GM06990 (cell line): ENCODE measurements around the gene QRFPR.
A peak's percentile ranks its signal among the peaks of the same experiment; 100 is the strongest.

Source experiments
- DNase-seq: peaks from one replicate; pipeline ENCODE4 v3.0.0-alpha.2; 2011; ENCODE audit not compliant: insufficient read length; ENCODE audit errors: extremely low read depth
- H3K27me3 ChIP-seq: replicated peaks from 2 replicates; pipeline ENCODE4 v1.6.0; 2011; ENCODE audit warnings: low read length; ENCODE audit not compliant: control insufficient read depth, insufficient read depth
- H3K36me3 ChIP-seq: 2 replicates; pipeline ENCODE4 v1.5.1; 2011; ENCODE audit warnings: low read length; ENCODE audit not compliant: control insufficient read depth, insufficient read depth
- H3K4me3 ChIP-seq: replicated peaks from 2 replicates; pipeline ENCODE4 v1.5.1; 2011; ENCODE audit warnings: low read depth, mild to moderate bottlenecking, control low read depth, low read length
- TF ChIP-seq, protein P1 (sequence below): IDR thresholded peaks from 2 replicates; pipeline ENCODE4 v1.5.1; 2011; ENCODE audit warnings: low read length, control low read depth, mild to moderate bottlenecking, inconsistent platforms; ENCODE audit not compliant: insufficient read depth, poor library complexity, severe bottlenecking

QRFPR gene

DNA sequence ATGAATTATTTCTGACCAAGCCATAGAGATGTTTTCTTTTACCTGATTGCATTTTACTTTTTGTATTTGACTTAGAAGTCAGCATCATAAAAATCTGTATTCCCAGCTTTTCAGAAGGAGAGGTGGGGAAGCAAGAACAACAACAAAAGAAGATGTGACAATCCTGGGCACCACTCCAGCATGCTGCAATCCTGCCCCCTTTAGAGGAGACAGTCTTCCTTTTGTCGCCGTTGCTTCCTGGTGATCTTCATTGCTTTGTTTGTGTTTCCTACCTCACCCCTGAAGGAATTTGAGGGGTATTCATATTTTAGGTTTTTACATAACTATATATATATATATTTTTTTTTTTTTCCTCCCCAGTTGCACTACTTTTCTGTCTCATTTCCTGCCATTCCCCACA, 3.7 kb downstream of the QRFPR start:
- no peak for DNase-seq
- Histone ChIP-seq H3K36me3 (no peaks in the 10 kb centered on the region), H3K4me3 (no peak overlapping the region), H3K27me3 (no peaks in the 10 kb centered on the region)
- TF ChIP-seq, protein P1, sequence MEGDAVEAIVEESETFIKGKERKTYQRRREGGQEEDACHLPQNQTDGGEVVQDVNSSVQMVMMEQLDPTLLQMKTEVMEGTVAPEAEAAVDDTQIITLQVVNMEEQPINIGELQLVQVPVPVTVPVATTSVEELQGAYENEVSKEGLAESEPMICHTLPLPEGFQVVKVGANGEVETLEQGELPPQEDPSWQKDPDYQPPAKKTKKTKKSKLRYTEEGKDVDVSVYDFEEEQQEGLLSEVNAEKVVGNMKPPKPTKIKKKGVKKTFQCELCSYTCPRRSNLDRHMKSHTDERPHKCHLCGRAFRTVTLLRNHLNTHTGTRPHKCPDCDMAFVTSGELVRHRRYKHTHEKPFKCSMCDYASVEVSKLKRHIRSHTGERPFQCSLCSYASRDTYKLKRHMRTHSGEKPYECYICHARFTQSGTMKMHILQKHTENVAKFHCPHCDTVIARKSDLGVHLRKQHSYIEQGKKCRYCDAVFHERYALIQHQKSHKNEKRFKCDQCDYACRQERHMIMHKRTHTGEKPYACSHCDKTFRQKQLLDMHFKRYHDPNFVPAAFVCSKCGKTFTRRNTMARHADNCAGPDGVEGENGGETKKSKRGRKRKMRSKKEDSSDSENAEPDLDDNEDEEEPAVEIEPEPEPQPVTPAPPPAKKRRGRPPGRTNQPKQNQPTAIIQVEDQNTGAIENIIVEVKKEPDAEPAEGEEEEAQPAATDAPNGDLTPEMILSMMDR = no peak

GRCh38 chr4:121376556-121376955, 4.3 kb downstream of the QRFPR start:
- H3K27me3 ChIP-seq = no peaks in the 10 kb centered on the region
- H3K36me3 ChIP-seq = no peaks in the 10 kb centered on the region
- no peak for DNase-seq
- no peak overlapping the region for H3K4me3 ChIP-seq
- TF ChIP-seq, protein P1 = no peak

GRCh38 chr4:121376097-121376496, 4.7 kb downstream of the QRFPR start:
- no peak for DNase-seq
- Histone ChIP-seq H3K4me3 (no peak overlapping the region), H3K36me3 (no peaks in the 10 kb centered on the region), H3K27me3 (no peaks in the 10 kb centered on the region)
- TF ChIP-seq, protein P1 = no peak

GRCh38 chr4:121375262-121375661, 5.6 kb downstream of the QRFPR start:
- TF ChIP-seq, protein P1 = no peak

GRCh38 chr4:121373841-121374240, 7.0 kb downstream of the QRFPR start:
- TF ChIP-seq, protein P1 = no peak
- DNase-seq = no peak
- no peaks in the 10 kb centered on the region for H3K27me3 ChIP-seq
- H3K4me3 ChIP-seq = no peak overlapping the region
- no peaks in the 10 kb centered on the region for H3K36me3 ChIP-seq

More at GRCh38 chr4:121375262-121375661, 5.6 kb downstream of the QRFPR start:
- H3K36me3 ChIP-seq = no peaks in the 10 kb centered on the region
- no peak overlapping the region for H3K4me3 ChIP-seq
- DNase-seq = no peak
- H3K27me3 ChIP-seq = no peaks in the 10 kb centered on the region

DNA sequence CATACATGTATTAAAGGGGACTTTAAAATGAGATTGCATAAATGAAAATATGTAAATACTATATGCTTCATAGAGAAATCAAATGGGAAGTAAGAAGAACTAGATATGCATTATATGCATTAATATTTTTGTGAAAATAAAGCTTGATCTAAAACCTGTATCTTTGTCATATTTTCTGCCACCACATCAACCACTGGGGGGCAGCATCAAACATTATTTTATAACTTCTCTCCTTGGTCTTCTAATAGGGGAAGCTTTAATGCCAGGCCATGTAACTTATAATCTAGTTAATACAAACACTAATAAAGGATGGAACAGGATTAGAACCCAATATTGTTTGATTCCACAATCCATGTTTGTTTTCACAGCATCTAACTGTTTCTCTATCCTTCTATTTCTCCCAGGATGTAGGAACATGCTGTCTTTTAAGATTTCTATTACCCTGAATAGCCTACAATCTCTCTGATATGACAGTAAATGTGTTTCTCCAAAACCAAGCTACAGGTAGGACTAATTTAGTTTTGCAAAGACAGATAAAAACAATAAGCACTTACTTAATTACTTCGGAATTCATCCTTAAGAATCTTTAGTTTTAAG, 10.0 kb downstream of the QRFPR start:
- H3K36me3 ChIP-seq = no peaks in the 10 kb centered on the region
- TF ChIP-seq, protein P1 = peak; percentile 61
- no peak overlapping the region for H3K4me3 ChIP-seq
- no peak for DNase-seq
- H3K27me3 ChIP-seq = no peaks in the 10 kb centered on the region
